SU-DHL-6 (cell line): ENCODE measurements around the gene PHLDB2.

Experiments
- EZH2phosphoT487 ChIP-seq: fragments of 200-600 bp; sonication (generic), shearing (Covaris generic); conservative IDR thresholded peaks from 2 replicates; pipeline ENCODE4 v1.6.1; 2018; ENCODE audit warnings: mild to moderate bottlenecking, antibody characterized with exemption, low read length, moderate library complexity, mixed read lengths
- TF ChIP-seq, protein P1 (sequence below): fragments of 200-600 bp; sonication (generic); IDR thresholded peaks from one replicate; pipeline ENCODE4 v1.5.1; 2017; ENCODE audit warnings: antibody characterized with exemption, mild to moderate bottlenecking, low read length, moderate library complexity; ENCODE audit not compliant: insufficient read depth, poor library complexity, severe bottlenecking

DNA sequence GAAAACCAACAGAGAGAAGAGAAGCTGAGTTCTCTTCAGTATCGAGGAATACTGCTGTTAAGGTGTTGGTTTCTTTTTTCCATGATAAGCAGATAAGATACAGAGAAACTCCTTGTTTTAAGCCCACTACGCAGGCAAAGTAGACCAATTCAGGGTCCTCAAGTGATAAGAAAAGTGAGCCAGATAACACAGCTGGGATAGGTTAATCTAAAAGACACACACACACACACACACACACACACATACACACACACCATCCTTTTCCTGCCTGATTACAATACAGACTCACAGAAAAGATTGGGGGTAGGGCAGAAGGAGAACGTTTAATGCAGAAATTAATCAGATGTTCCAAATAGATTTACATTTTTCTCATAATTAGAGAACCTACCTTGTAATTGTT is 6.5 kb upstream of the PHLDB2 start:
- TF ChIP-seq, protein P1, sequence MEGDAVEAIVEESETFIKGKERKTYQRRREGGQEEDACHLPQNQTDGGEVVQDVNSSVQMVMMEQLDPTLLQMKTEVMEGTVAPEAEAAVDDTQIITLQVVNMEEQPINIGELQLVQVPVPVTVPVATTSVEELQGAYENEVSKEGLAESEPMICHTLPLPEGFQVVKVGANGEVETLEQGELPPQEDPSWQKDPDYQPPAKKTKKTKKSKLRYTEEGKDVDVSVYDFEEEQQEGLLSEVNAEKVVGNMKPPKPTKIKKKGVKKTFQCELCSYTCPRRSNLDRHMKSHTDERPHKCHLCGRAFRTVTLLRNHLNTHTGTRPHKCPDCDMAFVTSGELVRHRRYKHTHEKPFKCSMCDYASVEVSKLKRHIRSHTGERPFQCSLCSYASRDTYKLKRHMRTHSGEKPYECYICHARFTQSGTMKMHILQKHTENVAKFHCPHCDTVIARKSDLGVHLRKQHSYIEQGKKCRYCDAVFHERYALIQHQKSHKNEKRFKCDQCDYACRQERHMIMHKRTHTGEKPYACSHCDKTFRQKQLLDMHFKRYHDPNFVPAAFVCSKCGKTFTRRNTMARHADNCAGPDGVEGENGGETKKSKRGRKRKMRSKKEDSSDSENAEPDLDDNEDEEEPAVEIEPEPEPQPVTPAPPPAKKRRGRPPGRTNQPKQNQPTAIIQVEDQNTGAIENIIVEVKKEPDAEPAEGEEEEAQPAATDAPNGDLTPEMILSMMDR, result no peak
- no peak for TF ChIP-seq EZH2phosphoT487
